PC-3 (cell line): ENCODE results near the gene MAGI1.

Source experiments
- CTCF ChIP-seq: fragments of 300-600 bp; sonication (generic); conservative IDR thresholded peaks from 2 replicates; pipeline ENCODE4 v1.5.1; 2017; ENCODE audit warnings: antibody characterized with exemption, low read depth, mild to moderate bottlenecking, low read length
- EZH2 ChIP-seq: fragments of 300-600 bp; sonication (generic); IDR thresholded peaks from one replicate; pipeline ENCODE4 v1.6.1; 2017; ENCODE audit warnings: antibody characterized with exemption, mild to moderate bottlenecking, low read length; ENCODE audit not compliant: unreplicated experiment
- EZH2phosphoT487 ChIP-seq: fragments of 300-600 bp; sonication (generic); IDR thresholded peaks from 2 replicates; pipeline ENCODE4 v1.6.1; 2018; ENCODE audit warnings: mild to moderate bottlenecking, antibody characterized with exemption, low read length, borderline replicate concordance

DNA sequence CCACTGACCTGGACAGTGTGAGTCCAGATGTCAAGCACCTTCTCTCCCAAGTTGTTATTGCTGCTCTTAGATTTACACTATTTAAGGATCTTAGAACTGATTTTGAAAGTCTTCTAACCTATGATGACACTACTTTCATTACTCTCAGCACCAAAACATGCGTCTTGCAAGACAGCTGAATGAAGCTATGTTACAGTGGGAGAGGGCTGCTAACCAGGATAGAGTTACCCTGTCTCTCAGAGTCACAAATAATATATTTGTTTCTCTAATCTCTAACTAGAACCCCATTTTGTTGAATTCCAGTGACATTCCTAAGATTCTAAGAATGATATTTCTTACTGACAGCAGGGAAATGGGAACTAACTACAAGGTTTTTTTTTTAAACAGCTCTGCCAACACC lies 455.5 kb downstream of the MAGI1 start:
- TF ChIP-seq CTCF (no peak), EZH2 (no peak), EZH2phosphoT487 (no peak)
